Mesodermal cell (in vitro differentiated cells): ENCODE data around the gene DMBX1.

ENCODE experiments used
- H3K27ac ChIP-seq: 2 replicates; pipeline ENCODE4 v1.7.0; 2013; ENCODE audit warnings: mild to moderate bottlenecking, low read depth, low read length, moderate library complexity; ENCODE audit not compliant: severe bottlenecking
- H3K36me3 ChIP-seq: 2 replicates; pipeline ENCODE4 v1.7.1; 2013; ENCODE audit warnings: mild to moderate bottlenecking, low read length, moderate library complexity; ENCODE audit not compliant: control insufficient read depth, insufficient read depth
- H3K4me1 ChIP-seq: one replicate; pipeline ENCODE4 v1.7.1; 2013; ENCODE audit warnings: mild to moderate bottlenecking, low read length; ENCODE audit not compliant: insufficient read depth, control insufficient read depth, poor library complexity, severe bottlenecking
- H3K4me3 ChIP-seq: 2 replicates; pipeline ENCODE4 v1.7.0; 2013; ENCODE audit warnings: low read length, control low read depth, mild to moderate bottlenecking; ENCODE audit not compliant: insufficient read depth, poor library complexity, severe bottlenecking; ENCODE audit errors: extremely low read depth
- H3K9me3 ChIP-seq: 2 replicates; pipeline ENCODE4 v1.7.1; 2013; ENCODE audit warnings: mild to moderate bottlenecking, low read length, moderate library complexity; ENCODE audit not compliant: control insufficient read depth
- WGBS, 2 experiments: methylation state at CpG; one replicate each; pipeline ENCODE4 v1.1.5; 2013; ENCODE audit warnings: missing lambda C conversion rate in 2 of 2; ENCODE audit not compliant: insufficient coverage in 2 of 2; 5-methylcytosine and 5-hydroxymethylcytosine counted together

The DMBX1 gene

GRCh38 chr1:46520063-46520911 is 30.7 kb downstream of the DMBX1 start:
- Histone ChIP-seq H3K4me3 (no peak overlapping the region), H3K9me3 (no peaks in the 10 kb centered on the region)

DNA sequence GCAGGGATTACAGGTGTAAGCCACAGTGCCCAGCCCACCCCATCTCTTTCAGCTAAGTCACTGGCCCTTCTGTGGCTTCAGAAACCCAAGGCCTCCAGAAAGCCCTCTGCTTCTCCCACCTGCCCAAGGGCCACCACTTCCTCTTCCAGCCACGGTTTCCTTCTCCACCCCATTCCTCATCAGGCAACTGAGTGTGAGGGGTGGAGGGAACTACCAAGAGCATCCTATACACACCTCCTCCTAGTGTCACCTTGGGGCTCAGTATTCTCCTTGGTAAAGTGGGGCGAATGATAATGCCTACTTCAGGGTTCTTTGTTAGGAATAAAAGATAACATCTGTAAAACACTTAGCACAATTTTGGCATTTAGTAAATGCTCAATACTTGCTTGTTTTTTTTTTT is 31.8 kb downstream of the DMBX1 start:
- peaks cover 24% of the 10 kb centered on the region for H3K4me1 ChIP-seq
- H3K4me3 ChIP-seq = no peak overlapping the region
- no peaks in the 10 kb centered on the region for H3K36me3 ChIP-seq
- no CpG with 5 or more reads among the region's 2 CpGs for WGBS, 2 experiments
- H3K9me3 ChIP-seq = no peaks in the 10 kb centered on the region
- H3K27ac ChIP-seq = no peak overlapping the region

More at GRCh38 chr1:46520063-46520911, 30.7 kb downstream of the DMBX1 start:
- Histone ChIP-seq H3K4me1 (peaks cover 21% of the 10 kb centered on the region), H3K36me3 (no peaks in the 10 kb centered on the region), H3K27ac (peak overlapping the region; percentile 84)
- 40 to 54% methylated on average over 6 to 12 of the region's 15 CpGs for WGBS, 2 experiments

- Histone ChIP-seq H3K4me1 (peaks cover 25% of the 10 kb centered on the region), H3K36me3 (no peaks in the 10 kb centered on the region), H3K4me3 (no peak overlapping the region), H3K9me3 (no peaks in the 10 kb centered on the region), H3K27ac (no peak overlapping the region)
- 65 to 75% methylated on average over 8 to 15 of the region's 16 CpGs for WGBS, 2 experiments
These were observed 32.7 kb downstream of the DMBX1 start for GRCh38 chr1:46522184-46522968.

GRCh38 chr1:46522969-46523320 is 33.3 kb downstream of the DMBX1 start:
- Histone ChIP-seq H3K9me3 (no peaks in the 10 kb centered on the region), H3K27ac (no peak overlapping the region), H3K4me3 (no peak overlapping the region), H3K4me1 (peaks cover 25% of the 10 kb centered on the region), H3K36me3 (no peaks in the 10 kb centered on the region)
- WGBS, 2 experiments = 43 to 60% methylated on average over 12 to 13 of the region's 13 CpGs

DNA sequence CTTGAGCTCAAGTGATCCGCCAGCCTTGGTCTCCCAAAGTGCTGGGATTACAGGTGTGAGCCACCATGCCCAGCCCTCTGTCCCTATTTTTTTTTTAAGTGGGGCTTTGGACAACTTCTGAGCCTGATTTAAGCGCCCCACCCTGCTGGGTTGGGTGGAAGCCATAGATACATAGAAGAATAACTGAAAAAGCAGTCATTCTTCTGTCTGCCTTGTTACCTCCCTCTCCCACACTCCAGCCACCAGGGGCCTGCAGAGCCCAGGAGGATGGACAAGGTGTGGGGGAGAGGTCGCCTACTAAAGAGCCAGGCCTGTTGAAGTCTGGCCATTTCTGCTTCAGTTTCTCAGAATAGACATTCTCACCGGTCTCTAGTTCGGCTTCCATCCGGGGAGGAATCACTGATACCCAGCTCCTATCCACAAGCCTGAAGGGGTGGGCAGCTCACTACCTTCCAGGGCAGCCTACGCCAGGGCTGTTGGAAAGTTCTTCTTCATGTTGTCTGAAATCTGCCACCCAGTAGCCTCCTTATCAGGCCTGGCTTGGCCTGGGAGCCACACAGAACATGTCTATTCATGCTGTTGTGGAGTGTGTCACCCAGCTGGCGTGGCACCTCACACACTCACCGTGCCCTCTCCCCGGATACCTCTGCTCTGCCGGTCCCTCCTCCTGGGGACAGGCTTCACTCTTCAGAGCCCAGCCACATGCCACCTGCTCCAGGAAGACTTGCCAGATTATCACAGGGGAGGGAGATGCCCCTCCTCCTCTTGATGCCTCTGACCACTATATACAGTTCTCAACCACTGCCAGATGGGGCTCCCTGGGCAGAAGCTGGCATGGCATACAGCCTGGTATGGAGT is 34.1 kb downstream of the DMBX1 start:
- WGBS, 2 experiments = 84 to 87% methylated on average over 9 of the region's 11 CpGs
- H3K36me3 ChIP-seq = no peaks in the 10 kb centered on the region
- H3K4me3 ChIP-seq = no peak overlapping the region
- H3K4me1 ChIP-seq = peaks cover 25% of the 10 kb centered on the region
- no peak overlapping the region for H3K27ac ChIP-seq
- H3K9me3 ChIP-seq = no peaks in the 10 kb centered on the region

DNA sequence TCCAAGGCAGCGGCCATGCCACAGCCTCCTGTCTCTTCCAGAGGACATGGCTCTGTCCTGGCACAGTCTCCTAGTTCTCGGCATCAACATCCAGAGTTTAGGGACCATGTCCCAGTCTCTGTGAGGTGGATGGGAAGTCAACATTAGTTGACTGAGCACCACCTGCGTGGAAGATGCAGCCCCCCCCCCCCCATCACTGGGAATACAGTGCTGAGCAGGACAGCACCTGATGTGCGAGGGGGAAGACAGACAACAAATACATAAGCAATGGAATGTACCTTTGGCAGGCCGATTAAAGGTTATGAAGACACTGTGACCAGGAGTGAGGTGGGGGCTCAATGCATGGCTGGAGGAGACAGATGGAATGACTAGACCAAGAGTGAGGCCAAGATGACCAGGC is 35.2 kb downstream of the DMBX1 start:
- H3K4me3 ChIP-seq = no peak overlapping the region
- no peaks in the 10 kb centered on the region for H3K36me3 ChIP-seq
- no peak overlapping the region for H3K27ac ChIP-seq
- 66 to 84% methylated on average over 3 to 5 of the region's 5 CpGs for WGBS, 2 experiments
- H3K4me1 ChIP-seq = peaks cover 17% of the 10 kb centered on the region
- H3K9me3 ChIP-seq = no peaks in the 10 kb centered on the region

DNA sequence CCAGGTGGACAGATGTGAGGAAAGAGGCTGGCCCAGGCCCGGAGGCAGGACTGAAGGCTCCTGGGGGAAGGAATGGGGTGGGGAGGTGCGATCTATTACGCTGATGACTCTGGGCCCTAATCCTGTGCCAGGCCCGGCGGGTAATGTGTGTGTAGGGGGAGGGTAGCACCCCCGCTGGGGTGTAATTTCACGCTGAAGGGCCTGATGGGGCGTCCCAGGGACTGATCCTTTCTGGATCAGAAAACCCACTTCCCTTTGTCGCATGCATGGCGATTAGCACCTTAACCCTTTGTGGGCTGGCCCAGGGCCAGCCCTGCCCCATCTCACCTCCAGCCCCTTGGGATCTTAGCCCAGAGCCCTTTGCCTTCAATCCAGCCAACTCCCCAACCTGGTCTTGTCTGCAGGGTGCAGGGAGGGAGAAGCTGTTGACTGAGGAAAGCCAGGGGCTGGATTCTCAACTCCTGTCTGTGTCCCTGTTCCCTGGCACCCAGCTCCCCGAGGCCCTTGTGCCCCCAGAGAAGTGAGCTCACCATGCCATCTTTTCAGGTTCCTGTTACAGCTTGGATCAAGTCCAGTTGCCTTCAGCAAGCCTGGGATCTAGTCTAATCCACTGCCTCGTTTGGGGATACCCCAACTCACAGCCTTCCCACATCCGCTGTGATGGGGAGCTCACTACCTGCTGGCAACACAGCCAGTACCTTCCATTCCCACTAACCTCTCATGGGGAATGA is 35.8 kb downstream of the DMBX1 start:
- Histone ChIP-seq H3K36me3 (no peaks in the 10 kb centered on the region), H3K4me1 (peaks cover 11% of the 10 kb centered on the region), H3K27ac (no peak overlapping the region), H3K9me3 (no peaks in the 10 kb centered on the region), H3K4me3 (no peak overlapping the region)
- WGBS, 2 experiments = 29 to 36% methylated on average over 6 to 8 of the region's 13 CpGs

GRCh38 chr1:46526013-46526690 is 36.5 kb downstream of the DMBX1 start:
- Histone ChIP-seq H3K36me3 (no peaks in the 10 kb centered on the region), H3K4me3 (no peak overlapping the region), H3K9me3 (no peaks in the 10 kb centered on the region), H3K27ac (no peak overlapping the region), H3K4me1 (peaks cover 4% of the 10 kb centered on the region)
- WGBS, 2 experiments = 17 to 20% methylated on average over 11 to 14 of the region's 17 CpGs

- H3K27ac ChIP-seq = no peak overlapping the region
- H3K36me3 ChIP-seq = no peaks in the 10 kb centered on the region
- no peaks in the 10 kb centered on the region for H3K9me3 ChIP-seq
- H3K4me3 ChIP-seq = no peak overlapping the region
- H3K4me1 ChIP-seq = peaks cover 4% of the 10 kb centered on the region
- 8 to 15% methylated on average over 9 to 12 of the region's 14 CpGs for WGBS, 2 experiments
These were observed 37.2 kb downstream of the DMBX1 start for GRCh38 chr1:46526691-46527291.
